Activated CD8-positive, alpha-beta memory T cell treated with anti-CD3 and anti-CD28 coated beads, Interleukin-2, amount 50 U/mL, for 4 hours (primary cell): Measurements from ENCODE around the gene AKAP7.

ENCODE experiments used
- DNase-seq: peaks from one replicate; pipeline ENCODE4 v3.0.0-alpha.2; 2020

AKAP7 gene

GRCh38 chr6:131205481-131206244 is 70.4 kb downstream of the AKAP7 start:
- DNase-seq = no peak

- DNase-seq = no peak
Measured at GRCh38 chr6:131206463-131207251, 71.4 kb downstream of the AKAP7 start.

- no peak for DNase-seq
Measured at GRCh38 chr6:131208787-131209186, 73.5 kb downstream of the AKAP7 start.

GRCh38 chr6:131210469-131210868 is 75.2 kb downstream of the AKAP7 start:
- no peak for DNase-seq

- DNase-seq = no peak
Measured at GRCh38 chr6:131212024-131212423, 76.8 kb downstream of the AKAP7 start.

GRCh38 chr6:131212913-131213312 is 77.6 kb downstream of the AKAP7 start:
- no peak for DNase-seq

GRCh38 chr6:131213501-131213990 is 78.3 kb downstream of the AKAP7 start:
- DNase-seq = no peak

GRCh38 chr6:131215219-131215618 is 80.0 kb downstream of the AKAP7 start:
- DNase-seq = no peak

GRCh38 chr6:131216246-131216645 is 81.0 kb downstream of the AKAP7 start:
- DNase-seq = no peak

- no peak for DNase-seq
Measured at GRCh38 chr6:131222773-131223172, 87.5 kb downstream of the AKAP7 start.

GRCh38 chr6:131223416-131223815 is 88.1 kb downstream of the AKAP7 start:
- no peak for DNase-seq

- DNase-seq = no peak
Measured at GRCh38 chr6:131225127-131225526, 89.9 kb downstream of the AKAP7 start.

GRCh38 chr6:131225959-131226358 is 90.7 kb downstream of the AKAP7 start:
- DNase-seq = no peak

GRCh38 chr6:131226459-131227157 is 91.3 kb downstream of the AKAP7 start:
- no peak for DNase-seq

GRCh38 chr6:131227158-131227543 is 91.9 kb downstream of the AKAP7 start:
- no peak for DNase-seq

- no peak for DNase-seq
Measured at GRCh38 chr6:131231103-131231502, 95.8 kb downstream of the AKAP7 start.

- no peak for DNase-seq
Measured at GRCh38 chr6:131231891-131232290, 96.6 kb downstream of the AKAP7 start.

GRCh38 chr6:131244942-131245341 is 109.7 kb downstream of the AKAP7 start:
- DNase-seq = no peak

- no peak for DNase-seq
Measured at GRCh38 chr6:131250122-131250521, 114.9 kb downstream of the AKAP7 start.

GRCh38 chr6:131250936-131251335 is 115.7 kb downstream of the AKAP7 start:
- no peak for DNase-seq

- DNase-seq = no peak
Measured at GRCh38 chr6:131251590-131252199, 116.4 kb downstream of the AKAP7 start.

GRCh38 chr6:131255434-131255833 is 120.2 kb downstream of the AKAP7 start:
- DNase-seq = no peak

- DNase-seq = no peak
Measured at GRCh38 chr6:131255911-131256310, 120.6 kb downstream of the AKAP7 start.
